ENCODE data around the gene PI4KB.

- TF ChIP-seq CTCF (IDR thresholded peaks at IDR 0.05; ENCODE audit: insufficient read depth, low read length, poor library complexity, severe bottlenecking): no peak
- no peak for TF ChIP-seq EZH2phosphoT487 (conservative IDR thresholded peaks at IDR 0.05; ENCODE audit: low read length)
Measured at GRCh38 chr1:151309811-151310323, 17.3 kb downstream of the PI4KB start.

Measured in SU-DHL-6 (cell line).